GM19193 (cell line): ENCODE measurements around the gene RSPH10B2.
"Not testable (repeated sequence)": the region's sequence is repeated elsewhere in the genome, so short reads cannot be mapped to it uniquely, and the experiment has no call there.

ENCODE experiments used
- POLR2A ChIP-seq: IDR thresholded peaks from 4 replicates; pipeline ENCODE4 v1.6.1; 2011; ENCODE audit not compliant: insufficient read depth, insufficient read length; ENCODE audit errors: extremely low read depth

Gene RSPH10B2

GRCh38 chr7:6753964-6754363 is at the start of gene RSPH10B2:
Gene RSPH10B2 (plus strand): TSS chr7:6754103. CDS start chr7:6757678, 3,575 bp downstream.
- TF ChIP-seq POLR2A, result not testable (repeated sequence)

GRCh38 chr7:6705959-6706665 is 47.8 kb upstream of the RSPH10B2 start:
- TF ChIP-seq POLR2A, result no peak

- TF ChIP-seq POLR2A, result peak; percentile 75
Observed at GRCh38 chr7:6706666-6707407, 47.1 kb upstream of the RSPH10B2 start, which contains the start of gene ZNF12. Gene ZNF12 (minus strand): TSS chr7:6706947. CDS start chr7:6705173, 1,774 bp downstream.

- no peak for TF ChIP-seq POLR2A
Observed at GRCh38 chr7:6708304-6708703, 45.6 kb upstream of the RSPH10B2 start.

GRCh38 chr7:6709808-6710207 is 44.1 kb upstream of the RSPH10B2 start:
- TF ChIP-seq POLR2A, result no peak

- TF ChIP-seq POLR2A, result no peak
Observed at GRCh38 chr7:6714360-6714759, 39.5 kb upstream of the RSPH10B2 start.

GRCh38 chr7:6718124-6718523 is 35.8 kb upstream of the RSPH10B2 start:
- no peak for TF ChIP-seq POLR2A

- TF ChIP-seq POLR2A, result no peak
Observed at GRCh38 chr7:6725003-6725402, 28.9 kb upstream of the RSPH10B2 start.

GRCh38 chr7:6727663-6728062 is 26.2 kb upstream of the RSPH10B2 start:
- TF ChIP-seq POLR2A, result no peak

- TF ChIP-seq POLR2A, result peak; percentile 82
Observed at GRCh38 chr7:6729492-6730342, 24.2 kb upstream of the RSPH10B2 start.

GRCh38 chr7:6730343-6730633 is 23.6 kb upstream of the RSPH10B2 start:
- no peak for TF ChIP-seq POLR2A

- peak; percentile 48 for TF ChIP-seq POLR2A
Observed at GRCh38 chr7:6826151-6826550, 72.2 kb downstream of the RSPH10B2 start, which contains the start of gene CCZ1B. Gene CCZ1B (minus strand): TSS chr7:6826275. CDS start chr7:6826197, 78 bp downstream.

GRCh38 chr7:6831018-6831725 is 77.3 kb downstream of the RSPH10B2 start:
- no peak for TF ChIP-seq POLR2A

- TF ChIP-seq POLR2A, result no peak
Observed at GRCh38 chr7:6833636-6834035, 79.7 kb downstream of the RSPH10B2 start.
